HCT116 (cell line): ENCODE measurements around the gene CTIF. TPM values are rescaled to one million over a fixed set of nuclear protein-coding genes. Genes with fewer than 3 reads are reported as not detected.
A peak's percentile ranks its signal among the peaks of the same experiment; 100 is the strongest.

Experiments used
- ATAC-seq: fragments of 200-7000 bp; cut with Tn5 transposase; 2 replicates; pipeline ENCODE4 v1.9.1; 2020; ENCODE audit warnings: mild to moderate bottlenecking, moderate library complexity
- BruUV-seq: library from RNA; stranded (reverse); fragments of 400-500 nt; replicated peaks from 2 replicates; lab custom pipeline; 2021; lab: Mats Ljungman, UMichigan
- CTCF ChIA-PET: fragments of 300-600 bp; sonication (Branson Sonifier 250); formaldehyde crosslinking; loops from one replicate; lab custom pipeline; 2021; ENCODE audit warnings: antibody characterized with exemption; lab: Charles Lee
- POLR2A ChIA-PET: fragments of 300-600, 350-600 bp; sonication (Branson Sonifier 250); formaldehyde crosslinking; loops from one replicate; lab custom pipeline; 2021; ENCODE audit warnings: antibody characterized with exemption; lab: Charles Lee
- RAD21 ChIA-PET, 2 experiments: fragments of 300-600 bp; sonication (Branson Sonifier 250); formaldehyde crosslinking; loops; one replicate each; lab custom pipeline; 2023; ENCODE audit warnings: low total read pairs in 2 of 2; ENCODE audit not compliant: uncharacterized antibody in 2 of 2, unreplicated experiment in 2 of 2, low non-redundant PET in 1 of 2; lab: Charles Lee
- DNase-seq: peaks from one replicate; pipeline ENCODE4 v3.0.0-alpha.2; 2010; ENCODE audit warnings: low read depth, low spot score
- H2AFZ ChIP-seq: fragments of 200-600 bp; shearing (Covaris generic), sonication (generic); 2 replicates; pipeline ENCODE4 v1.6.1; 2017; ENCODE audit warnings: low read depth, mixed run types, mixed read lengths, antibody characterized with exemption, low read length; ENCODE audit not compliant: poor library complexity, severe bottlenecking
- H3K27ac ChIP-seq: 2 replicates; pipeline ENCODE4 v1.5.1; 2012; ENCODE audit warnings: low read depth, low read length
- H3K27me3 ChIP-seq: fragments of 200-600 bp; sonication (generic); 2 replicates; pipeline ENCODE4 v1.6.1; 2016; ENCODE audit warnings: mixed run types, low read length, mixed read lengths; ENCODE audit not compliant: insufficient read depth
- H3K36me3 ChIP-seq, 2 experiments: fragments of 200-500 bp in 1 of 2; fragments of 200-600 bp in 1 of 2; sonication (Bioruptor generic) in 1 of 2; sonication (generic) in 1 of 2; 2 replicates each; pipeline versions ENCODE4 v1.5.1 to v1.6.1; 2014 to 2016; ENCODE audit warnings: low read length in 2 of 2, inconsistent platforms in 1 of 2, mixed read lengths in 1 of 2, mixed run types in 1 of 2; ENCODE audit not compliant: insufficient read depth in 2 of 2, control insufficient read depth in 1 of 2
- H3K4me1 ChIP-seq, 2 experiments: fragments of 200-600 bp in 1 of 2; sonication (generic) in 1 of 2; 2 replicates each; pipeline versions ENCODE4 v1.5.1 to v1.6.1; 2012 to 2017; ENCODE audit warnings: low read length in 2 of 2, inconsistent platforms in 1 of 2, mild to moderate bottlenecking in 1 of 2, mixed read lengths in 1 of 2, mixed run types in 1 of 2, moderate library complexity in 1 of 2; ENCODE audit not compliant: insufficient read depth in 2 of 2, control insufficient read depth in 1 of 2
- H3K4me2 ChIP-seq: fragments of 200-600 bp; sonication (generic); 2 replicates; pipeline ENCODE4 v1.6.1; 2017; ENCODE audit warnings: mixed run types, low read length, mixed read lengths
- H3K4me3 ChIP-seq, 2 experiments: fragments of 200-600 bp in 1 of 2; sonication (generic) in 1 of 2; replicated peaks in 1 of 2; 2 replicates each; pipeline ENCODE4 v1.5.1; 2011 to 2016; ENCODE audit warnings: low read length in 2 of 2, control low read depth in 1 of 2, low read depth in 1 of 2, mild to moderate bottlenecking in 1 of 2, mixed read lengths in 1 of 2, mixed run types in 1 of 2
- H3K79me2 ChIP-seq: fragments of 200-600 bp; sonication (generic); 2 replicates; pipeline ENCODE4 v1.6.1; 2017; ENCODE audit warnings: mild to moderate bottlenecking, mixed run types, low read length, moderate library complexity, mixed read lengths; ENCODE audit not compliant: insufficient read depth
- H3K9ac ChIP-seq: fragments of 200-600 bp; sonication (generic); 2 replicates; pipeline ENCODE4 v1.6.1; 2016; ENCODE audit warnings: low read length, mixed read lengths
- H3K9me2 ChIP-seq: fragments of 200-600 bp; sonication (generic), shearing (Covaris generic); 2 replicates; pipeline ENCODE4 v1.6.1; 2017; ENCODE audit warnings: mixed run types, mild to moderate bottlenecking, moderate library complexity; ENCODE audit not compliant: insufficient read depth
- H3K9me3 ChIP-seq, 2 experiments: fragments of 200-500 bp in 1 of 2; fragments of 200-600 bp in 1 of 2; sonication (Bioruptor generic) in 1 of 2; sonication (generic) in 1 of 2; 2 replicates each; pipeline ENCODE4 v1.6.1; 2014 to 2017; ENCODE audit warnings: low read length in 2 of 2, mixed read lengths in 2 of 2, inconsistent platforms in 1 of 2, low read depth in 1 of 2, mild to moderate bottlenecking in 1 of 2, mixed run types in 1 of 2, moderate library complexity in 1 of 2; ENCODE audit not compliant: control insufficient read depth in 1 of 2, insufficient read depth in 1 of 2
- H4K20me1 ChIP-seq: fragments of 200-600 bp; sonication (generic), shearing (Covaris generic); 2 replicates; pipeline ENCODE4 v1.6.1; 2017; ENCODE audit warnings: mixed run types, mild to moderate bottlenecking, moderate library complexity; ENCODE audit not compliant: insufficient read depth
- RAD21 ChIP-seq: IDR thresholded peaks from 2 replicates; pipeline ENCODE4 v1.6.1; 2012; ENCODE audit warnings: low read depth, mild to moderate bottlenecking
- intact Hi-C: fragments of 100-400 bp; cut with micrococcal nuclease; formaldehyde crosslinking; loops from 2 replicates; pipeline ENCODE4 v1.10.0; 2022
- total RNA-seq: library from RNA; stranded (reverse); gene quantifications from one replicate; pipeline ENCODE4 v1.2.1, GENCODE V29; 2021; ENCODE audit not compliant: unreplicated experiment
- TF ChIP-seq, protein P1 (sequence below): IDR thresholded peaks from 2 replicates; pipeline ENCODE4 v1.6.1; 2012
- TF ChIP-seq, protein P2 (sequence below), 3 experiments: fragments of 200-600 bp in 1 of 3; sonication (generic) in 1 of 3; IDR thresholded peaks in 2 of 3; conservative IDR thresholded peaks in 1 of 3; 2 replicates each; pipeline ENCODE4 v1.5.1; 2012 to 2017; ENCODE audit warnings: low read depth in 2 of 3, low read length in 2 of 3, antibody characterized with exemption in 1 of 3, borderline replicate concordance in 1 of 3, control low read depth in 1 of 3, mild to moderate bottlenecking in 1 of 3, mixed read lengths in 1 of 3, mixed run types in 1 of 3, moderate library complexity in 1 of 3; ENCODE audit not compliant: insufficient read depth in 1 of 3

The CTIF gene
- total RNA-seq, 1 experiment from 2014 or later, result 19.7 TPM

DNA sequence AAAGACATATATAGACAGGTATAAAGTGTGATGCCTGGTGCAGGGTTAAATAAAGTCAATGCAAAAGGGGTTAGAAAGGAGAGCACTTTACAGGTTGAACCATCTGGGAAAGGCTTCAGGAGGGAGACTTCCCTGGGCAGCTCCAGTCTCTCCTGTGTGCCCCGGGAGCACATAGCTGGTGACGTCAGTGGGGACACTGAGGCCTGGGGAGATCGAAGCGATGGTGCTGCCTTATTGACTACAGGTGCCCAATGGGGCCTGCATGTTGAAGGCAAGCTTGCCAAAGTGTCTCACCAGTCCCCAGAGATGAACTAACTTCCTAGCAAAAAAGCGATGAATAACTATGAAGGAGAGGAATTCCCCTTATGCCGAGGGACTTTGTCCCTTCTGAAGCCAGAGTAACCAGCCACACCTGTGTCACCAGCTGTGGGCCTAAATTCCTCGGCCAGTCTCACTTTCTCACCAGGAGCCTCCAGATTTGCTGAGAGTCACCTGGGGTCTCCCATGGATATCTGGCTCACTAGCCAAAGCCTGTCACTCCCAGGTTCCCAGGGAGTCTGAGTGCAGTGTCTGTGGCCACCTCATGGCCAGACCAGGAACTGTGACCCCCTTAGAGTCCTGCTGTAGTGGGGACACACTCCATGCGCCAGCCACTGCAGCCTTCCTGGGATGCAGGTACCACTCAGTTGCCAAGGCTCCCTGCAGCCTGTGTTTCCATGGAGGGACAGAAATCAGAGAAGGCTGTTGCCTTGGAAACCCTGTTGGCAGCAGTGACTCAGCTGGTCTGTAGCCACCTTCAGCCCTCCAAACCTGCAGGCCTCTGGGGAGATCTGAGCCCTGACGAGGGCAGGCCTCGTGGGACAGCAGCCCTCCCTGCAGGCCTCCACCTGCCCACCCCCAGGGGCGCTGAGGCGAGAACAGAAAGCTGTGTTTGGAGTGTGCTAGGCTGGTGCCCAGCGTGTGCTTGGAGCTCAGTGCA lies 128.7 kb downstream of the CTIF start:
- Histone ChIP-seq H3K27me3 (no peaks in the 10 kb centered on the region), H4K20me1 (no peaks in the 10 kb centered on the region), H3K9ac (no peak overlapping the region), H3K4me1 (peaks cover 3 to 10% of the 10 kb centered on the region in 2 experiments), H3K27ac (no peak overlapping the region), H3K9me3 (no peaks in the 10 kb centered on the region), H3K4me2 (no peak overlapping the region), H3K9me2 (no peaks in the 10 kb centered on the region), H3K36me3 (no peaks in the 10 kb centered on the region; a peak in 1 of 4 replicates), H3K4me3 (no peak overlapping the region), H2AFZ (no peak overlapping the region), H3K79me2 (no peaks in the 10 kb centered on the region)
- peak; percentile 70 for ATAC-seq
- ChIA-PET CTCF (no interaction called here), RAD21 (no interaction called here), POLR2A (no interaction called here)
- DNase-seq, result no peak
- TF ChIP-seq RAD21, result peak; percentile 56
- TF ChIP-seq, protein P1, sequence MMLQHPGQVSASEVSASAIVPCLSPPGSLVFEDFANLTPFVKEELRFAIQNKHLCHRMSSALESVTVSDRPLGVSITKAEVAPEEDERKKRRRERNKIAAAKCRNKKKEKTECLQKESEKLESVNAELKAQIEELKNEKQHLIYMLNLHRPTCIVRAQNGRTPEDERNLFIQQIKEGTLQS, result no peak
- TF ChIP-seq, protein P2, sequence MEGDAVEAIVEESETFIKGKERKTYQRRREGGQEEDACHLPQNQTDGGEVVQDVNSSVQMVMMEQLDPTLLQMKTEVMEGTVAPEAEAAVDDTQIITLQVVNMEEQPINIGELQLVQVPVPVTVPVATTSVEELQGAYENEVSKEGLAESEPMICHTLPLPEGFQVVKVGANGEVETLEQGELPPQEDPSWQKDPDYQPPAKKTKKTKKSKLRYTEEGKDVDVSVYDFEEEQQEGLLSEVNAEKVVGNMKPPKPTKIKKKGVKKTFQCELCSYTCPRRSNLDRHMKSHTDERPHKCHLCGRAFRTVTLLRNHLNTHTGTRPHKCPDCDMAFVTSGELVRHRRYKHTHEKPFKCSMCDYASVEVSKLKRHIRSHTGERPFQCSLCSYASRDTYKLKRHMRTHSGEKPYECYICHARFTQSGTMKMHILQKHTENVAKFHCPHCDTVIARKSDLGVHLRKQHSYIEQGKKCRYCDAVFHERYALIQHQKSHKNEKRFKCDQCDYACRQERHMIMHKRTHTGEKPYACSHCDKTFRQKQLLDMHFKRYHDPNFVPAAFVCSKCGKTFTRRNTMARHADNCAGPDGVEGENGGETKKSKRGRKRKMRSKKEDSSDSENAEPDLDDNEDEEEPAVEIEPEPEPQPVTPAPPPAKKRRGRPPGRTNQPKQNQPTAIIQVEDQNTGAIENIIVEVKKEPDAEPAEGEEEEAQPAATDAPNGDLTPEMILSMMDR (IDR thresholded peaks at IDR 0.05 in 2 of 3, conservative IDR thresholded peaks at IDR 0.05 in 1 of 3; ENCODE audit: borderline replicate concordance in 1 of 3, insufficient read depth in 1 of 3, low read depth in 2 of 3, low read length in 2 of 3), result peak; percentile 13 to 58 (median 46); a peak in 3 of 6 replicates
- intact Hi-C loops, result loop anchor here (10.0 kb wide), 2 partner anchors 133 to 433 kb away; partner anchors contain the start of gene CTIF
- no TSS peak for BruUV-seq
